Measurements from ENCODE around the gene CDPF1. TPM values are rescaled to one million over a fixed set of nuclear protein-coding genes. Genes with fewer than 3 reads are reported as not detected.
A peak's percentile ranks its signal among the peaks of the same experiment; 100 is the strongest.

The CDPF1 gene
- total RNA-seq, 5 donors from 2014 or later (not counting 1 experiment from before 2014, with no cell fraction given): 5.8 to 15.3 (median 11.5) TPM

- ChIA-PET POLR2A (no interaction called here), CTCF (no interaction called here)
- Mint-ChIP-seq H3K4me3 (no peak overlapping the region), H3K4me1 (peaks cover 4 to 7% (median 6%) of the 10 kb centered on the region in 3 donors), H3K36me3 (peaks cover 22% of the 10 kb centered on the region), H3K27ac (no peak overlapping the region), H3K27me3 (no peaks in the 10 kb centered on the region), H3K9me3 (no peaks in the 10 kb centered on the region)
- no peak for DNase-seq
- Histone ChIP-seq H3K4me1 (ENCODE audit: control insufficient read depth in 1 of 2, extremely low read depth in 1 of 2, insufficient read depth in 2 of 2, low read length in 2 of 2) (no peaks in the 10 kb centered on the region), H3K27me3 (replicated peaks in 1 of 2; ENCODE audit: control insufficient read depth in 2 of 2, extremely low read depth in 1 of 2, insufficient read depth in 2 of 2, low read length in 1 of 2) (no peaks in the 10 kb centered on the region), H3K27ac (ENCODE audit: low read length) (no peak overlapping the region), H3K9me3 (no peaks in the 10 kb centered on the region), H3K4me3 (ENCODE audit: control insufficient read depth in 1 of 2, extremely low read depth in 1 of 2, low read length in 1 of 2) (no peak overlapping the region), H3K36me3 (ENCODE audit: control insufficient read depth in 2 of 2, extremely low read depth in 1 of 2, insufficient read depth in 1 of 2, low read length in 1 of 2) (peaks cover 3 to 22% of the 10 kb centered on the region in 2 donors)
- ATAC-seq (replicated peaks in 1 of 4): no peak
- 91% methylated on average over 14 of the region's 23 CpGs for WGBS (ENCODE audit: insufficient coverage)
Measured at GRCh38 chr22:46224044-46224897, 25.8 kb downstream of the CDPF1 start.

DNA sequence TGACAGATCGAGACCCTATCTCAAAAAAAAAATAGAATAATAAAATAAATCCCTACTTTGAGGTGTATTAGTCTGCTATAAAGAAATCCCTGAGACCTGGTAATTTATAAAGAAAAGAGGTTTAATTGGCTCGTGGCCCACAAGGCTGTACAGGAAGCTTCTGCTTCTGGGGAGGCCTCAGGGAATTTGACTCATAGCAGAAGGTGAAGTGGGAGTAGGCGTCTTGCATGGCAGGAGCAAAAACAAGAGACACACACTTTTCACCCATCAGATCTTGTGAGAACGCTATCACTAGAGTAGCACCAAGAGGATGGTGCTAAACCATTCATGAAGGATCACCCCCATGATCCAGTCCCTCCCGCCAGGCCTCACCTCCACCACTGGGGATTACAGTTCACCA is 29.2 kb downstream of the CDPF1 start:
- Mint-ChIP-seq H3K4me3 (no peak overlapping the region), H3K27me3 (no peaks in the 10 kb centered on the region), H3K36me3 (peaks cover 40% of the 10 kb centered on the region), H3K4me1 (peaks cover 4 to 7% (median 6%) of the 10 kb centered on the region in 3 donors), H3K9me3 (no peaks in the 10 kb centered on the region), H3K27ac (no peak overlapping the region)
- 100% methylated on average over 1 of the region's 5 CpGs for WGBS (ENCODE audit: insufficient coverage)
- ChIA-PET POLR2A (no interaction called here), CTCF (no interaction called here)
- no peak for ATAC-seq (replicated peaks in 1 of 4)
- Histone ChIP-seq H3K27me3 (replicated peaks in 1 of 2; ENCODE audit: control insufficient read depth in 2 of 2, extremely low read depth in 1 of 2, insufficient read depth in 2 of 2, low read length in 1 of 2) (no peaks in the 10 kb centered on the region), H3K9me3 (no peaks in the 10 kb centered on the region), H3K36me3 (ENCODE audit: control insufficient read depth in 2 of 2, extremely low read depth in 1 of 2, insufficient read depth in 1 of 2, low read length in 1 of 2) (peaks cover 3 to 37% of the 10 kb centered on the region in 2 donors), H3K27ac (ENCODE audit: low read length) (no peak overlapping the region), H3K4me1 (ENCODE audit: control insufficient read depth in 1 of 2, extremely low read depth in 1 of 2, insufficient read depth in 2 of 2, low read length in 2 of 2) (no peaks in the 10 kb centered on the region), H3K4me3 (ENCODE audit: control insufficient read depth in 1 of 2, extremely low read depth in 1 of 2, low read length in 1 of 2) (no peak overlapping the region)
- no peak for DNase-seq

DNA sequence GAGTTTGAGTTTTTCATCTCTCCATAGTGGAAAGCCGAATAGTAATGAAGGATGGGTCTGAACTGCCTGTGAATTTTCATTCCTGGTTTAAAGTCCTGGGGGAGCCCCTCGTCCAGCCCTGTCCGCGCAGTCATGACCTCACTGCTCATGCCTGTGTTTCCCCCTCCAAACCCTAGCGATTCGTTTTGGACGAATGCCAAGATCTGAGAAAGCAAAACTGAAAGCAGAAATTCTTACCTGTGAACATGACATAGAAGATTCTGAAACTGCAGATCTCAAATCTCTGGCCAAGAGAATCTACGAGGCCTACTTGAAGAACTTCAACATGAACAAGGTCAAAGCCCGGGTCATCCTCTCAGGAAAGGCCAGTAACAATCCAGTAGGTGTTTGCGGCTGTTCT is 30.5 kb downstream of the CDPF1 start:
- H3K36me3 ChIP-seq (ENCODE audit: control insufficient read depth in 2 of 2, extremely low read depth in 1 of 2, insufficient read depth in 1 of 2, low read length in 1 of 2): peaks cover 3 to 46% of the 10 kb centered on the region in 2 donors
- POLR2A ChIA-PET: no interaction called here
- H3K4me1 ChIP-seq (ENCODE audit: control insufficient read depth in 1 of 2, extremely low read depth in 1 of 2, insufficient read depth in 2 of 2, low read length in 2 of 2): no peaks in the 10 kb centered on the region
- H3K4me3 Mint-ChIP-seq: peak overlapping the region in 1 of 3 donors; percentile 26
- no peaks in the 10 kb centered on the region for H3K27me3 ChIP-seq (replicated peaks in 1 of 2; ENCODE audit: control insufficient read depth in 2 of 2, extremely low read depth in 1 of 2, insufficient read depth in 2 of 2, low read length in 1 of 2)
- H3K27me3 Mint-ChIP-seq: no peaks in the 10 kb centered on the region
- no peaks in the 10 kb centered on the region for H3K9me3 Mint-ChIP-seq
- ATAC-seq (replicated peaks in 1 of 4) (no peak), DNase-seq (peak in 1 of 35 experiments; percentile 15)
- H3K4me1 Mint-ChIP-seq: peaks cover 4 to 7% (median 6%) of the 10 kb centered on the region in 3 donors
- H3K27ac Mint-ChIP-seq: peak overlapping the region in 1 of 2 donors; percentile 59
- H3K9me3 ChIP-seq: no peaks in the 10 kb centered on the region
- peaks cover 40% of the 10 kb centered on the region for H3K36me3 Mint-ChIP-seq
- H3K27ac ChIP-seq (ENCODE audit: low read length): no peak overlapping the region
- no peak overlapping the region for H3K4me3 ChIP-seq (ENCODE audit: control insufficient read depth in 1 of 2, extremely low read depth in 1 of 2, low read length in 1 of 2)
- CTCF ChIA-PET: no interaction called here
- WGBS (ENCODE audit: insufficient coverage): 27% methylated on average over 5 of the region's 10 CpGs

DNA sequence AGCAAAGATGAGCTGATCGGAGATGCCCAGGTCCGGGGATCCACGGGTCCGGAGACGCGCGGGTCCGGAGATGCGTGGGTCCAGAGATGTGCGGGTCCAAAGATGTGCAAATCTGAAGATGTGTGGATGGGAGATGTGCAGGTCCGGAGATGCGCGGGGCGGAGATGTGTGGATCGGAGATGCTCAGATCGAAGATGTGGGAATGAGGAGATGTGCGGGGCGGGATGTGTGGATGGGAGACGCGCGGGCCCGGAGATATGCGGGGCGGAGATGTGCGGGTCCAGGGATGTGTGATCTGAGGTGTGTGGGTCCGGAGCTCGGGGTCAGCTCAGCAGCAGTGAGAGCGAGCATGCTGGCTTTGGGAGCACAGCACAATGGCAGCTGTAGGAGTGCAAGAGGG is 35.5 kb downstream of the CDPF1 start:
- Histone ChIP-seq H3K9me3 (no peaks in the 10 kb centered on the region), H3K36me3 (ENCODE audit: control insufficient read depth in 2 of 2, extremely low read depth in 1 of 2, insufficient read depth in 1 of 2, low read length in 1 of 2) (peaks cover 0 to 37% of the 10 kb centered on the region in 2 donors), H3K4me3 (ENCODE audit: control insufficient read depth in 1 of 2, extremely low read depth in 1 of 2, low read length in 1 of 2) (no peak overlapping the region), H3K4me1 (ENCODE audit: control insufficient read depth in 1 of 2, extremely low read depth in 1 of 2, insufficient read depth in 2 of 2, low read length in 2 of 2) (no peaks in the 10 kb centered on the region), H3K27ac (ENCODE audit: low read length) (no peak overlapping the region), H3K27me3 (replicated peaks in 1 of 2; ENCODE audit: control insufficient read depth in 2 of 2, extremely low read depth in 1 of 2, insufficient read depth in 2 of 2, low read length in 1 of 2) (no peaks in the 10 kb centered on the region)
- ChIA-PET CTCF (no interaction called here), POLR2A (no interaction called here)
- no peaks in the 10 kb centered on the region for H3K27me3 Mint-ChIP-seq
- peaks cover 0 to under 1% (median under 1%) of the 10 kb centered on the region in 3 donors for H3K9me3 Mint-ChIP-seq
- peaks cover 3% of the 10 kb centered on the region in 3 donors for H3K4me1 Mint-ChIP-seq
- H3K27ac Mint-ChIP-seq: no peak overlapping the region
- WGBS (ENCODE audit: insufficient coverage): 97% methylated on average over 24 of the region's 28 CpGs
- ATAC-seq (replicated peaks in 1 of 4) (no peak), DNase-seq (no peak)
- no peak overlapping the region for H3K4me3 Mint-ChIP-seq
- peaks cover 66% of the 10 kb centered on the region for H3K36me3 Mint-ChIP-seq

GRCh38 chr22:46214149-46214548 is 35.9 kb downstream of the CDPF1 start:
- Mint-ChIP-seq H3K36me3 (peaks cover 66% of the 10 kb centered on the region), H3K27ac (no peak overlapping the region), H3K27me3 (no peaks in the 10 kb centered on the region), H3K4me3 (no peak overlapping the region), H3K9me3 (peaks cover 3 to 5% (median 5%) of the 10 kb centered on the region in 3 donors), H3K4me1 (no peaks in the 10 kb centered on the region)
- peaks cover 0 to 33% of the 10 kb centered on the region in 2 donors for H3K36me3 ChIP-seq (ENCODE audit: control insufficient read depth in 2 of 2, extremely low read depth in 1 of 2, insufficient read depth in 1 of 2, low read length in 1 of 2)
- no peaks in the 10 kb centered on the region for H3K4me1 ChIP-seq (ENCODE audit: control insufficient read depth in 1 of 2, extremely low read depth in 1 of 2, insufficient read depth in 2 of 2, low read length in 2 of 2)
- POLR2A ChIA-PET: no interaction called here
- DNase-seq (no peak), ATAC-seq (replicated peaks in 1 of 4) (no peak)
- no peak overlapping the region for H3K4me3 ChIP-seq (ENCODE audit: control insufficient read depth in 1 of 2, extremely low read depth in 1 of 2, low read length in 1 of 2)
- no peak overlapping the region for H3K27ac ChIP-seq (ENCODE audit: low read length)
- CTCF ChIA-PET: no interaction called here
- no peaks in the 10 kb centered on the region for H3K9me3 ChIP-seq
- no peaks in the 10 kb centered on the region for H3K27me3 ChIP-seq (replicated peaks in 1 of 2; ENCODE audit: control insufficient read depth in 2 of 2, extremely low read depth in 1 of 2, insufficient read depth in 2 of 2, low read length in 1 of 2)
- WGBS (ENCODE audit: insufficient coverage): 98% methylated on average over 29 of the region's 29 CpGs

- 70% methylated on average over 4 of the region's 4 CpGs for WGBS (ENCODE audit: insufficient coverage)
- DNase-seq: no peak
- CTCF ChIA-PET: interaction anchor here in 1 of 2 donors (0.7 kb wide), 1 partner anchor 22 kb away, joined by 6 read pairs; no protein-coding TSS in a partner anchor
- Histone ChIP-seq H3K4me1 (ENCODE audit: control insufficient read depth in 1 of 2, extremely low read depth in 1 of 2, insufficient read depth in 2 of 2, low read length in 2 of 2) (no peaks in the 10 kb centered on the region), H3K27ac (ENCODE audit: low read length) (no peak overlapping the region), H3K36me3 (ENCODE audit: control insufficient read depth in 2 of 2, extremely low read depth in 1 of 2, insufficient read depth in 1 of 2, low read length in 1 of 2) (peaks cover 0 to 30% of the 10 kb centered on the region in 2 donors), H3K4me3 (ENCODE audit: control insufficient read depth in 1 of 2, extremely low read depth in 1 of 2, low read length in 1 of 2) (no peak overlapping the region), H3K9me3 (peaks cover 2% of the 10 kb centered on the region), H3K27me3 (replicated peaks in 1 of 2; ENCODE audit: control insufficient read depth in 2 of 2, extremely low read depth in 1 of 2, insufficient read depth in 2 of 2, low read length in 1 of 2) (no peaks in the 10 kb centered on the region)
- Mint-ChIP-seq H3K4me1 (no peaks in the 10 kb centered on the region), H3K4me3 (no peak overlapping the region), H3K27ac (no peak overlapping the region), H3K27me3 (no peaks in the 10 kb centered on the region), H3K9me3 (peaks cover 11 to 14% (median 13%) of the 10 kb centered on the region in 3 donors), H3K36me3 (peaks cover 70% of the 10 kb centered on the region)
- ATAC-seq (replicated peaks in 1 of 4): no peak
- POLR2A ChIA-PET: interaction anchor here in 1 of 2 donors (0.7 kb wide), 1 partner anchor 54 kb away, joined by 11 read pairs; no protein-coding TSS in a partner anchor
Measured at GRCh38 chr22:46213052-46213451, 37.0 kb downstream of the CDPF1 start.

Data from T-cell (primary cell).